Testis (tissue), 2 donors: ENCODE measurements around the gene MACROD2.

Source experiments
- POLR2A ChIP-seq: fragments of 450-650 bp; IDR thresholded peaks from one replicate; pipeline ENCODE4 v1.6.1; 2017; ENCODE audit warnings: antibody characterized with exemption, mild to moderate bottlenecking, moderate library complexity
- TF ChIP-seq, protein P1 (sequence below), 3 experiments: fragments of 450-650 bp in 2 of 3; fragments of 200-600 bp in 1 of 3; sonication (generic) in 1 of 3; IDR thresholded peaks; one replicate each; pipeline ENCODE4 v1.5.1; 2016 to 2019; ENCODE audit warnings: antibody characterized with exemption in 3 of 3, mild to moderate bottlenecking in 2 of 3, moderate library complexity in 1 of 3

DNA sequence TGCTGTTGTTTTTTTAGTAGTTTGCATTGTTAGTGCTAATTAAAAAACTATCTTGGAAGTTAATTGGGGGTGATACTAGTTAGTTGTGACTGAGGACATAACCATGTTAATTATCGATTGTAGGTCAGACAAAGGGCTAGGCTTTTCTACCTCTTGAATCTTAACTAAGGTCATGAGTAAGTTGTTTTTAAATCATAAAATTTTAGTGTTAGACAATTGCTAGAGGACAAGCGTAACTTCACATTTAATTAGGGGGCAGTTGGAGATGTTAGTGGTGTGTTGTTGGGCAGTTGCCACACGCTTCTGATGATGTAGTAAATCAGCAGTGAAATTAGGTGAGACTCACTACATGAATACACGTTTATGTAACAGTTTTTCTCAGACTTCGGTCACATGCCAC is 961.2 kb downstream of the MACROD2 start:
- TF ChIP-seq, protein P1, sequence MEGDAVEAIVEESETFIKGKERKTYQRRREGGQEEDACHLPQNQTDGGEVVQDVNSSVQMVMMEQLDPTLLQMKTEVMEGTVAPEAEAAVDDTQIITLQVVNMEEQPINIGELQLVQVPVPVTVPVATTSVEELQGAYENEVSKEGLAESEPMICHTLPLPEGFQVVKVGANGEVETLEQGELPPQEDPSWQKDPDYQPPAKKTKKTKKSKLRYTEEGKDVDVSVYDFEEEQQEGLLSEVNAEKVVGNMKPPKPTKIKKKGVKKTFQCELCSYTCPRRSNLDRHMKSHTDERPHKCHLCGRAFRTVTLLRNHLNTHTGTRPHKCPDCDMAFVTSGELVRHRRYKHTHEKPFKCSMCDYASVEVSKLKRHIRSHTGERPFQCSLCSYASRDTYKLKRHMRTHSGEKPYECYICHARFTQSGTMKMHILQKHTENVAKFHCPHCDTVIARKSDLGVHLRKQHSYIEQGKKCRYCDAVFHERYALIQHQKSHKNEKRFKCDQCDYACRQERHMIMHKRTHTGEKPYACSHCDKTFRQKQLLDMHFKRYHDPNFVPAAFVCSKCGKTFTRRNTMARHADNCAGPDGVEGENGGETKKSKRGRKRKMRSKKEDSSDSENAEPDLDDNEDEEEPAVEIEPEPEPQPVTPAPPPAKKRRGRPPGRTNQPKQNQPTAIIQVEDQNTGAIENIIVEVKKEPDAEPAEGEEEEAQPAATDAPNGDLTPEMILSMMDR (IDR thresholded peaks at IDR 0.05), result no peak
- no peak for TF ChIP-seq POLR2A
